Stromal cell of bone marrow (primary cell): Measurements from ENCODE around the gene POU6F1.

Source experiments
- DNase-seq: peaks from one replicate; pipeline ENCODE4 v3.0.0-alpha.2; 2012; ENCODE audit warnings: low read depth

Gene POU6F1

GRCh38 chr12:51156245-51156765, 61.6 kb downstream of the POU6F1 start:
- no peak for DNase-seq

GRCh38 chr12:51152953-51153352, 64.9 kb downstream of the POU6F1 start:
- DNase-seq = no peak

DNA sequence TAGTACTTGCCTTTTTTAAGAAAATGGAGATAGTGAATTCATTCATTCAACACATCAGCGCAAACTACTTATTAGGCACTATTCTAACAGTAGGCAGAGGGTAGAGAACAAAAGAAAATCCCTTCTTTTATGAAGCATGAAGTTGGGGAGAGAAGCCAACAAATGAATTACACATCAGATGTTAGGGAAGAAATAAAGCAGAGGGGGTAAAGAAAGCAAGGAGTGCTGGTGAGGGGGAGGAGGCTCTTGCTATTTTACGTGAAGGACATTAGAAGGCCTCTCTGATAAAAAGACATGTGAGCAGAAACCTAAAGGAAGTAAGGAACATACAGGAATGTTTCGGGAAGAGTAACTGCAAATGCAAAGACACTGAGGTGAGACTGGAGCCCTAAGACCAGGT, 67.1 kb downstream of the POU6F1 start:
- DNase-seq = no peak

DNA sequence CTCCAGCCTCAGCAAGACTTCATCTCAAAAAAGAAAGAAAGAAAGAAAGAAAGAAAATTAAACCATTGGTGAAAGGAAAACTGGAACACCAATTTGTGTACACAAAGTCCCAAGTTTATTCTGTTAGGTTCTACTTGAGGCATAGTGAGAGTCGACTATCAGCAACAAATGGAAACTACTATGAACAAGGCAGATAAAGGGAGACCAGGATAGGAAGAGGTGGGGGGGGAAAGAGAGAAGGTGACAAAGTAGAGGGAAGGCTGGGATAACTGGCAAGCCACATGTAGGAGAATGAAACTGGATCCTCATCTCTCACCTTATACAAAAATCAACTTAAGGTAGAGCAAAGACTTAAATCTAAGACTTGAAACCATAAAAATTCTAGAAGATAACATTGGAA, 70.6 kb downstream of the POU6F1 start:
- no peak for DNase-seq

DNA sequence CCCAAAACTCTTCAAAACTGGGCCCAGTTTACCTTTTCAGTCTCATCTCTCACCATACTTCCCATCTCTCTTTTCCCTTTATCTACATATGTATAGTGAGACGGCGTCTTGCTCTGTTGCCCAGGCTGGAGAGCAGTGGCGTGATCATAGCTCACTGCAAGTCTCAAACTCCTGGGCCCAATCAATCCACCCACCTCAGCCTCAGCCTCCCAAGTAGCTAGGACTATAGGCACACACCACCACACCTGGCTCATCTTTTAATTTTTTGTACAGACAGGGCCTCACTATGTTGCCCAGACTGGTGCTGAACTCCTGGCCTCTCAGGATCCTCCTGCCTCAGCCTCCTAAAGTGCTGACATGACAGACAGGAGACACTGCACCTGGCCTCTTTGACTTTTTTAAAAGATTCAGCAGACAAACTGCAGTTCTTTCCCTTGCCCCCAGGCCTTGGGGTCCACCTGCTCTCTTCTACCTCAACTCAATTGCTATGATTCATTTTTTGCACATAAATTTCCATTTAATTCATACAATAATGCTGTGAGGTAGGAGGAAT, 78.5 kb downstream of the POU6F1 start:
- no peak for DNase-seq
